HG03064 (cell line): ENCODE results near the gene TRAK1.

ENCODE experiments used
- ATAC-seq: cut with Tn5 transposase; IDR thresholded peaks from one replicate; pipeline ENCODE4 v1.9.1; 2021; ENCODE audit warnings: low read depth; ENCODE audit not compliant: unreplicated experiment

The TRAK1 gene

DNA sequence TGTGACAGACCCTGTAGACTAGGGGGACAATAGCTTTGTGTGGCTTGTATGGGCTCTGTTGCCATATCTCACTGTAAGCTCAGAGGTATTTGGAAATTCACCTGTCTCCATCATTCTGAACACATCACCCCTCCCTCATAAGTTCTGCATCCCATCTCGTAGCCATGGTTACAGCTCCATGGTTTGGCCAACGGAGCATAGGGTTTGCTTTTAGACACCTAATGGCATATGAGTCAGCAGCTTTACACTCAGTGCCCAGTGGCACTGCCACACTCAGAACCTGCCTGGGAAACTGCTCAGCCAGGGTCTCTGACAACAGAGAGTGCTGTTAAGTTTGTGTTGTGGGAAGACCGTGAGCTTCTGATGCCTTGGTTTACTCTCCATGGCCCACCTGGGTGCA, 107.6 kb downstream of the TRAK1 start:
- ATAC-seq, result no peak

DNA sequence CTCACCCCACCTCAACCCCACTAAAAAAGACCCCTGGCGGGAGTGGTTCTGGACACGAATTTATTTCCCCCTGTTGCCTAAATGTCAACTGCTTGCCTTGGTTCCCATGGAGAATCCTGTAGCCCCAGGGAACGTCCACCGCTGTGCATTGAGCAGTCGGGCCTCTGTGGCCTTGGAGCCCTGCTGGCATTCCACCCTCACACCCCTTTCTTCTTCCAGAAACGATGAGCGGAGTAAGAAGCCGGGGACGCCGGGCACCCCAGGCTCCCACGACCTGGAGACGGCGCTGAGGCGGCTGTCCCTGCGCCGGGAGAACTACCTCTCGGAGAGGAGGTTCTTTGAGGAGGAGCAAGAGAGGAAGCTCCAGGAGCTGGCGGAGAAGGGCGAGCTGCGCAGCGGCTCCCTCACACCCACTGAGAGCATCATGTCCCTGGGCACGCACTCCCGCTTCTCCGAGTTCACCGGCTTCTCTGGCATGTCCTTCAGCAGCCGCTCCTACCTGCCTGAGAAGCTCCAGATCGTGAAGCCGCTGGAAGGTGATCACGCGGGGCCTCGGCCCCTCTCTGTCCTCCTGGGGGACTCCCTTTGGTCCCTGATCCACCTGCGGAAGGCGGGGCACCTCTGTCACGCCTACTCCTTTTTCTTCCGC, 111.2 kb downstream of the TRAK1 start:
- no peak for ATAC-seq

DNA sequence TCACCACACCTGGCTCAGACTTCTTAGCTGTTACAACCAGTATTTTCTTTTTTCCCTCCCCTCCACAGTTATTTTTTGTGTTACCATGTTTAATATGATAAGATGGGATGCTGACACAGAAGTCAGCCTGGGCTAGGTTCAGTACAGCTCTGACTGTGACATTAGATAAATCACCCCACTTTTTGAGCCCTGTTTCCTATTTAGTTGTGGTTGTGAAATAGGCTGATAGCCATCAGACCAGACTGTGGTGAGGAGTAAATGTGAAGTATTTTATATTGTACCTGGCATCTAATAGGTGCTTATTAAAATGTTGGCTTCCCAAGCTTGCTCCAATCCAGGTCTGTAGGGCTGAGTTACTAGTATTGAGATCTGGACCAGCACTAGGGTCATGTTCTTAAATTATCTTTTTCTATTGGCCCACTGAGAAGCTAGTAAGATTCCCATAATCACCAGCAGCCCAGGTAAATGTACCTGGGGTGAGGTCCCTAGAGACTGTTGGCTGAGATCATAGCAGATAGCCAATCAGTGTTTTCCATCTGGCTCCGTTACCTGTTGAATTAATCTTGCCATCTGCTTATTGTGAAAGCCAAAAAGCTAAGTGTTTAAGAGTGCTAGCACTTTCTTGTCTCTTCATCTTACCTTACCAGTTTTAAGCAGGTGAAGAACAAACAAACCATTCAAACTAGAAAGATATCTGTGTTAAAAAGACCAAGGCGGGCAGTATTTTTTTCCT, 113.9 kb downstream of the TRAK1 start:
- no peak for ATAC-seq

DNA sequence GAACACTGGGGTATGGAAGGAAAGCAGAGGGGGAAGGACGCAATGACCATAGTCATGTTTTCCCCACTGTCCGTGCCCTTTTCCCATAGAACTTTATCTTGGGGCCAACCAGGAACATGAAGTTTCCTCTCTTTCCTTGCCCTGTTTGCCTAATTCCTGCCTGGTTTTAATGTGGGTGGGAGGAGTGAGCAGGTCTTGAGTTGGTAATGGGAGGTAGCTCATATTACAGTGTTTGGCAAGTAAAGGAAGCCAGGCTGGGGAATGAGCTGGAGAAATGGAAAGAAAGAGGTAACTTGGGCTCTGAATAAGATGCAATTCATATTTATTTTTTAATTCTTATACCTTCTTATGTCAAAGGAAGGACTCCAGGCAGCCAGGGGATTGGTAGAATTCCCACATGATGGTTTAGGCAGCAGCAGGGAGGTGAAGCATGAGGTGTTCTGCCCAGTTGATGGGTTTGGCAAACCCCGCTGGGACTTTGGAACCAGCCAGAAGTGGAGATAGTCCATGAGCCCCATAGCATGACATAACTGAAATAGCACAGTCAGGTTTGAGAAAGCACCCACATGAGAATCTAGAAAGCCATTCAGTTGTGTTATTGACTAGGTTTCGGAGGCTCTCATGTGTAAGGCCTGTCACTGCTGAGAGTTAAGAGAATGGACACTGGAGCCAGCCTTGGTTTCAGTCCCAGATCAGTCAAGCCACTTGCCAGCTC, 114.8 kb downstream of the TRAK1 start:
- peak; percentile 86 for ATAC-seq

DNA sequence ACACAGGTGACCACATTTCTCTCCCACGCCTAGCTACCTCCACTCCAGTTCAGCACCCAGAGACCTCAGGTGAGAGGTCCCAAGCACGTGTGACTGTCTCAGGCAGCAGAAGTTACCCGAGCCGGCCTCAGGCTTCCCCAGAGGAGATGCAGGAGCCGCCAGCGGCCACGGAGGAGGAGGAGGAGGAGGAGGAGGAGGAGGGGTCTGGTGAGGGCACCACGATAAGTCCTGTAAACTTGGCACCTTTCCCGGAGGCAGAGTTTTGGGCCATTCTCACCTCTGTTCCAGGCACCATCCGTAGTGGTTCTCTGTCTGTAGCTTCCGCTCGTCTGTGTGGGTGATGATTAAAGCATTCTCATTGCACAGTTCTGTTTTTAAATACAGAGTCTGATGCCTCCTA, 118.8 kb downstream of the TRAK1 start:
- no peak for ATAC-seq

DNA sequence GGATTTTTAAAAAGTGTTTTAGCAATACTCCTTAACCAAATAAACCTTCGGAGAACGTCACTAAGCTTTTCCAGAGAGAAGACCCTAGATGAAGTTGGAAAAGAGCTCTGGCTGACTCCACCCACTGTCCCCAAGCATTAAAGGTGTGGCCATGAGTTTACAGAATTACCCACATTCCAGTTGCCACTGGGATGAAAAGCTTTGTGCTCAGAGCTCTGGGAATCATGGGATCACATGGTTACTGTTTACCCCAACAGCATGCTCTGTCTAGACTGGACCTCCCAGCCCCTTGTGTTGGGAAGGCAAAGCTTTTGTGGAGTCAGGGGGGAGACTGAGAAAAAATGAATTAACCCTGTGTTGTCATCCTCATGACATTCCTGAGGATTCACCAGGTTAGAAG, 119.6 kb downstream of the TRAK1 start:
- no peak for ATAC-seq

DNA sequence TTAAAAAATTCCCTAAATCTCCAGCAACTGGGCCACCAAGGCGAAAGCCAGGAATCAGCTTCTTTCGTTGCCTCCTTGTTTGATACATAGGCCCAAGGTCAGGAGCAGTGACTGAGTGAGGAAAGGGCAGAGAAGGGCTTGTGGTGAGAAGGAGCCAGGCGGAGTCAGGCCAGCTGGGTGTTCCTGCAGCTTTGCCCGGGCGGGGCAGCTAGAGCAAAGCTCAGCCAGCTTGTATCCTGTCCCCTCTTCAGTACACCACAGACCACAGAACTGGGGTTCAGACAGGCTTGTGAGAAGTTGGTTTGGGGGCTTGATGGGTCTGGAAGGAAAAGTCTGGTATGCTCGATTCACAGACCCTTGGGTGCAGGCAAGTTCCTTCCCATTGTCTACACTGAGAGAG, 122.3 kb downstream of the TRAK1 start:
- no peak for ATAC-seq

DNA sequence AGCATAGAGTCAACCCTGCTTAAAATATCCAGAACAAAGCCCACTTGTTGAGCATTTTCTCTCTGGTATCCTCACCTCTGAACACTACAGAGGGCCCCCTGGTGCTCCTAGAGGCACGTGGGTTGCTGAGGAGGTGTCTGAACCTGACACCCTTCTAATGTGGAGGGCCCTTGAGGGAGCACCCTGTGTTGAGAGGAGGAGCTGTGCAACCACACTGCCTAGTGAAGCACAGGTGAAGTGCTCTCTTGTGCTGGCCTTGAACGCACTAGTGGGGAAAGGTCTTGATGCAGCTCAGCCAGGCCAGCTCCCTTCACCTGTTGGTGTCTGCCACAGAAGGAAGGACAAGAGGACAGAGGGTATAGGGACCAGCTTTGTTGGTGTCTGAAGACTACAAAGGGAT, 122.9 kb downstream of the TRAK1 start:
- no peak for ATAC-seq

DNA sequence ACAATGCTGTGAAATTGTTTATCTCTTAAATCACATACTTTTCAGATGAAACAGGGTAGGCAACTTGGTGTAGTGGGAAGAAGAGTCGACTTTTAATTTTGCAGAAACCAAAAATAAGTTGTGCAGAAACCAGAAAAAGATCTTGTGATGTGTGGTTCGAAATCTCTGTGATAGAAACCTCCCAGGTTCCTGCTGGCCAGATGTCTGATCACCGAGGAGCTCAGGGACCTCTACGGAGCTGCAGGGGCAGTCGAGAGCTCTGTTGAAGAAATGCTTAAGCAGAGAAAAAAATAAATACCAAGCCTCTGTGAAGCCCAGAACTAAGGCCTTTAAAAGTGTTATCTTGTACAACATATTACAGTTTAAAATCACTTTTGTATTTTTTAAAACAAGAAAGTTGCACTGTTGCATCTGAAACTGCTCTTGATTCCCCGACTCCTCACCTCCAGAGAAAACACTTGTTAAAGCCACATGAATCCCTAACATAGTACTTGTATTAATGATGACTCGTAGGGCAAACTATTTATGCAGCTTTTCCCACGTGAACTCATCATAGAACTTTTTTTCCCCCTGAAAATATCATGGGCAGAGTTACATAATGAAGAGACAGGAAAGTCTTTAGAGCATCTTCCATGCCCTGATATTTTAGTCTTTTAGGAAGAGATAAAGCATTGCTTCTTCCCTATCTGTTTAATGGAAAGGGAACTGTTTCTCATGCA, 123.6 kb downstream of the TRAK1 start:
- ATAC-seq, result no peak

DNA sequence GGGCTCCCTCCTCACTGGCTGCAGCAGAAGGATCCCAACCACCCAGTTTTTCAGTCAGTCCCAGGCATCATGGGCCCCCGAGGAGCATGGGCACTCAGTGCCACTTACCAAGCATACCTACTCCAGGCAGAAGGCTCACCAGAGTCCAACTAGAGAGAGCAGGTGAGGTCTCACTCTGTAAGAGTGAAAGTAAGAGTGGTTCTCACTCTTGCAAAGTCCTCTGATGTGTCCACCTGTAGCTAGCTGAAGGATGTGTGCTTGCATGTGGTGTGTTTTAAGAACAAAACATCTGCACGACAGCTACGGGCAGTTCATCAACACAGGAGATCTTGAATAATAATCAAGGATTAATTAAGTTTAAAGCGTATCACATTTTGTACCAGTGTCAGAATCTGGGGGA, 125.1 kb downstream of the TRAK1 start:
- peak; percentile 77 for ATAC-seq

DNA sequence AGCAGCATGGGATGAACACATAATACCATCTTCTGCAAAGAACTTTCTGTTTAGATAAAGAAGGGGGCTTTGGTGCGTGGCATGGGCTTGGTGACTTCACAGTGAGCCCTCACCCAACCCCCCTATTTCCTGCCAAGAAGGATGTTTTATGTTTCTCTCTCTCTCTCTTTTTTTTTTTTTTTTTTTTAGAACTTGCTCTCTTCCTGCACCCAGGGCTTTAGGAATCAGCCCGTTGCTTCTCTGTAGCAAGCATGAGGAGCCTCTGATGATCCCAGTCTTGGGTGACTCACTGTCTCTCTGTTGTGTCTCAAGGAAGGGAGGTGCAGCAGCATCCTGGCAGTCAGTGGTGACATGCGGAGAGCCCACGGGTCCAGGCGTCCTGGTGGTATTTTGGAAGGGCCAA, 125.8 kb downstream of the TRAK1 start:
- ATAC-seq, result no peak

DNA sequence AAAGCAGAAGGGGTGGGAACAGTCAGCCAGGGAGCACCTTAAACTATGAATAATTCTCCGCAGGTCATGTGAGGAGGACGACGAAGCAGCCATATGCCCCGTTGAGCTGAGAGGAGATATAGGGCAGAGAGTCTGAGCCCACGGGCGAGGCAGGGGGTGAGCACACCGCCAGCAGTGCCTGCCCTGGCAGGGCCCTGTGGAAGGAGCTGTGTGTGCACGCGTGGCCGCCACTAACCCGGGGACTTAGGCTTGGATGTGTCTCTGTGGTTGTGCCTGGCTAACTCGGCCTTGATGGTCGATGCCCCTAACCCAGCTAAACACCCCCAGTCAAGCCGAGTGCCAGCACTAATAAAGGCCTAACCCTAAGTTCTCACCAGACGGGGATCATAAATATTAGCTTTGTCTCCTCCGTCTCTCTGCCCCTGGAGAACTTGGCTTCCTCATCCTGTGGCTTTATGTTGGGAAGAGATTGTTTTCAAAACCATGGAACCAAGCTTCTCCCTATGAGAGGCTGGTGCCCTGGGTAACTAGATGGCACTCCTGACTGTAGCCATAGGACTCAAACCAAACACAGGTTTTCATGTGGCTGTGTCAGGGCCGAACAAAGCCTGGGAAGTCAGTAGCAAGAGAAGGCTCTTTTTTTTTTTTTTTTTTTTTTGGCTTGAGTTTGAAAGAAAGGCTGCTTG, 129.4 kb downstream of the TRAK1 start:
- ATAC-seq, result no peak

DNA sequence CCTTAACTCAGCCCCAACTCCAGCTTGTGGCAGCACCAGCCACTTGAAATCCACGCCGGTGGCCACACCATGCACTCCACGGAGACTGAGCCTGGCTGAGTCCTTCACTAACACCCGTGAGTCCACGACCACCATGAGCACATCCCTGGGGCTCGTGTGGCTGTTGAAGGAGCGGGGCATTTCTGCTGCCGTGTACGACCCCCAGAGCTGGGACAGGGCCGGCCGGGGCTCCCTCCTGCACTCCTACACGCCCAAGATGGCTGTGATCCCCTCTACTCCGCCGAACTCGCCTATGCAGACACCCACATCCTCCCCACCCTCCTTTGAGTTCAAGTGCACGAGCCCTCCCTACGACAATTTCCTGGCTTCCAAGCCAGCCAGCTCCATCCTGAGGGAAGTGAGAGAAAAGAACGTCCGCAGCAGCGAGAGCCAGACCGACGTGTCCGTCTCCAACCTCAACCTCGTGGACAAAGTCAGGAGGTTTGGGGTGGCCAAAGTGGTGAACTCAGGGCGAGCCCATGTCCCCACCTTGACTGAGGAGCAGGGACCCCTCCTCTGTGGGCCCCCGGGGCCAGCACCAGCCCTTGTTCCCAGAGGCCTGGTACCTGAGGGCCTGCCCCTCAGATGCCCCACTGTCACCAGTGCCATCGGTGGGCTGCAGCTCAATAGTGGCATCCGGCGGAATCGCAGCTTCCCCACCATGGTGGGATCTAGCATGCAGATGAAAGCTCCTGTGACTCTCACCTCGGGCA, 132.0 kb downstream of the TRAK1 start:
- no peak for ATAC-seq

DNA sequence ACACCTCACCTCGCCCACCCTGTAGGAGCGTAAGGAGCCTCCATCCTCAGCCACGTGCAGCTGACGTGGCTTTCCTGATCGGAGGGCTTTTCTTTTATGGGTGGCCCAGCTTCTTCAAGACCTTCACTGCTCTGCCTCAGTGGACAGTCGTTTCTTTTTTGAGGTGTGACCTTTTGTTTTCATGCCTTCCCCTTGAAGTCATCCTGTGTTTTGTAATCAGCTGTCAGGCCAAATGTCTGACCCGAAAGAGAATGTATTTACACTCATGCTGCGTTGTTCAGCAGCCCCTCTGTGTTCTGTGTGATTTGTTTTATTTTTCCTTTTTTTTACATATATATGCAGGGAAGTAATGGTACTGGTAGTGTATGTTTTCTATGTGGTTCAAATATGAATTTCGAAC, 133.0 kb downstream of the TRAK1 start:
- no peak for ATAC-seq

DNA sequence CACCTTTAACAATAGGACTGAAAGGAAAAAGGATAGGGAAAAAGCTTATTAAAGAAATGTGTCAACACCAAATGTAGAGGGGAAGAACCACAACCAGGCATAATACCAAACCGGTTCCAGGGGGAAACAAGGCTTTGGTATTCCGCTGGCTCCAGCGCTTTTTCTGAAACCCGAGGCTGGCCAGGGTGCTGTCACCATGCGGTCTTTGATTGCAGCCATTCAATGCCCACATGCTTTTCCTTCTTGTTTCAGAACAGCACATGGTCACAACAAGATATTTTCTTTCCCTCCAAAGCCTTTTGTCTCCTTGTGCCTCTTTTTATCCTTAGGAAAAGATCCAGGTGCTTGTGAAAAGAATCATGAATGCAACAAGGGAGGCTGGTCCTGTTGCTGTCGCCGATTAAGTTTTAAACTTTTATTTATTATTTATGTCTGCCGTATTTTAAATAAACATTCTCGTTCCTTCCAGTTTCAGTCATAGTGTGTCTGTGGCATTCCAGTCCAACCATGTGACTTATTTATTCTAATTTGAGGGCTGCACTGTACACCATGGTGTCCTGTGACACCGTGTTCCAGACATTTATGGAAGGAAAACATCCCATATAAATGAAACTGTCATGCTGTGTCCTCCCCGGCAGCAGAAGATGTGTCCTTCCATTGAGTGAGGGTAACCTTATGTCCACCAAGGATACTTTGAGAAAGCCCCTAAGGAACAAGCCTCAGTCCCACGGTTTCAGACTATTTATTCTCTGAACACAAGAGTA, 133.7 kb downstream of the TRAK1 start:
- no peak for ATAC-seq

DNA sequence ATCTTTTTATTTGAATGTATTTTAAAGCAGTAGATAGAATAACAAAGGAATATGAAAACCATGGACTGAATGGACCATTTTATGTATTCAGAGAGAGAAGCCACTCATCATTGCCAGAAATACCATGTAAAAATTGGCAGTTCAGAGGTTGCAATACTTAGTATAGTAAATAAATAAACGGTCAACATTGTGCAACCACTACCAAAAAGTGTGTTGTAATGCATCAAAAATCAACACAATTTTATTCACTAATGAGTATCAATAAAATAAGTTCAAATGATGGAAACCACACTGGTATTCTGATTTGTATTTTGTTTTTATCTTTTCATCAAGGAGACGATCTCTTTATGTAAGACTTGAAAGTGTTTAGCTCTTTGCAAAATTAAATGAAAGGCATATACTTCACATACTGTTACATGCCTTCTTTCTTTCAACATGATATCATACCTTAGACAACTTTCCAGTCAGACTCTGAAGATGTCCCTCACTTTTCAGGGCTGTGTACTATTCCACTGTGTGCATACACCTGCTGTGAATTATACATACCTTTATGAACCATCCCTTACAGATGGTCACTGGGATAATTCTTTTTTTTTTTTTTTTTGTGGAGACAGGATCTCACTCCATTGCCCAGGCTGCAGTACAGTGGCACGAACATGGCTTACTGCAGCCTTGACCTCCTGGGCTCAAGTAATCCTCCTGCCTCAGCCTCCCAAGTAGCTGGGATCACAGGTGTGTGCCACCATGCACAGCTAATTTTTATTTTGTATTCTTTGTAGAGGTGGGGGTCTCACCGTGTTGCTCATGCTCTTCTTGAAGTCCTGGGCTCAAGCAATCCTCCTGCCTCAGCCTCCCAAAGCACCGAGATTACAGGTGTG, 134.6 kb downstream of the TRAK1 start:
- ATAC-seq, result no peak

DNA sequence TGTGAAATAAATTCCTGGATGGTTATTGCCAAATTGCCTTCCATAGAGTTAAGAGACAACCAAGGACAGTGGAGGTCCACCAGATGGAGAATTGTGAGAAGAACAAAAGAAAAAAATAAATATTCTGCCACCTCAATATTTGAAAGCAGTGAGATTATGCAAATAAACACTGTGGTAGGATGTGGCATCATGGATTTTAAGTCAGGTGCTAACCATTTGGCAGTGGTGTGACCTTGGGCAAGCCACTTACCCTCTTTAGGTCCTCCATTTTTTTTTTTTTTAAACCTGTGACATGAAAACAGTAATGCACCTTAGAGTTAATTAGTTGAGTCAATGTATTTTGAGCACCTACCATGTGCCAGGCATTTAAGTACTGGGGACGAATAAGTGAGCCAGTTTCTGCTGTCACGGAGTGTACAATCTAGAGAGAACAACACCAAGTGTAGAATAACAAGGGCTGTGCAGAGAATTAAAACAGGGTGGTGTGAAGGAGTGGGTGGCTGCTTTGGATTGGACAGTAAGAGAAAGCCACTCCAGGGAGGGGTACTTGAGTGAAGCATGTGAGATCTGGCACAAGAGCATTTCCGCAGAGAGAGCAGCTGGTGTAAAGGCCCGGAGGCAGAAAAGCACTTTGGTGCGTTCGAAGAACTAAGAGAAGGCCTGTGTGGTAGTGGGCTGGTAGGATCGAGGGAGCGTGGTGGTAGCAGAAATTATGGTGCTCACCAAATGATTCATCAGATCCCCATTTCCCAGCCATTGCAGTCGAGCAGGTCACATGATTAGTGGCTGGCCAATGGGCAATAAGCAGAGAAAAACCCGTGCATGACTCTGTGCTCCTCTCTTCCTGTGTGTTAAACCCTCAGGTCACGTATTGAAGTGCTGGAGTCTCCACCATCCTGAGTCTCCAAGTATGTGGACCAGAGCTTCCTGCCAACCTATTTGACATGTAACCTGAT, 135.6 kb downstream of the TRAK1 start:
- no peak for ATAC-seq
